ENCODE data around the gene MOB3B. TPM values are rescaled to one million over a fixed set of nuclear protein-coding genes. Genes with fewer than 3 reads are reported as not detected.

The MOB3B gene
- total RNA-seq, 1 donor from 2014 or later, result 14.8 TPM

DNA sequence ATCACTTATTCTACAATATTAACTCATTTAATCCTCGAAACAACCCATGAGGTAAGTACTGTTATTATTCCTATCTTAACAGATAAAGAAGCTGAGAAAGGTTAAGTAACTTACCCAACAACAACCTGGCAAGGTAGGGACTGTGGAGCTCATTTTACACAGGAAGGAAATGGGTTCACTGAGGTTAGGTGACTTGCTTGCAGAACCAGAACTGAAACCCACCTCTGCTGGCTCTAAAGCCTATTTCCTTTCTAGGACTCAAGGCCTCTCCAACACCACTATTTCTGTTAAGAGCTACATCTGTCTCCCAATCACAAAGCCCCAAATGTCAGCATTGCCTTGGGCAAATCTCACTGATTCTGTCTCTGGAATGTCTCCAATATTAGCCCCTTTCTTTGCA is 44.5 kb downstream of the MOB3B start:
- no peak for DNase-seq (ENCODE audit: low spot score in 2 of 2, unreplicated experiment in 2 of 2)
- H3K4me1 Mint-ChIP-seq, result peaks cover 29% of the 10 kb centered on the region
- TF ChIP-seq, protein P1, sequence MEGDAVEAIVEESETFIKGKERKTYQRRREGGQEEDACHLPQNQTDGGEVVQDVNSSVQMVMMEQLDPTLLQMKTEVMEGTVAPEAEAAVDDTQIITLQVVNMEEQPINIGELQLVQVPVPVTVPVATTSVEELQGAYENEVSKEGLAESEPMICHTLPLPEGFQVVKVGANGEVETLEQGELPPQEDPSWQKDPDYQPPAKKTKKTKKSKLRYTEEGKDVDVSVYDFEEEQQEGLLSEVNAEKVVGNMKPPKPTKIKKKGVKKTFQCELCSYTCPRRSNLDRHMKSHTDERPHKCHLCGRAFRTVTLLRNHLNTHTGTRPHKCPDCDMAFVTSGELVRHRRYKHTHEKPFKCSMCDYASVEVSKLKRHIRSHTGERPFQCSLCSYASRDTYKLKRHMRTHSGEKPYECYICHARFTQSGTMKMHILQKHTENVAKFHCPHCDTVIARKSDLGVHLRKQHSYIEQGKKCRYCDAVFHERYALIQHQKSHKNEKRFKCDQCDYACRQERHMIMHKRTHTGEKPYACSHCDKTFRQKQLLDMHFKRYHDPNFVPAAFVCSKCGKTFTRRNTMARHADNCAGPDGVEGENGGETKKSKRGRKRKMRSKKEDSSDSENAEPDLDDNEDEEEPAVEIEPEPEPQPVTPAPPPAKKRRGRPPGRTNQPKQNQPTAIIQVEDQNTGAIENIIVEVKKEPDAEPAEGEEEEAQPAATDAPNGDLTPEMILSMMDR (IDR thresholded peaks at IDR 0.05; ENCODE audit: unreplicated experiment), result no peak
- H3K4me3 Mint-ChIP-seq, result no peak overlapping the region
- H3K9me3 Mint-ChIP-seq, result peaks cover 4% of the 10 kb centered on the region
- no peaks in the 10 kb centered on the region for H3K27me3 Mint-ChIP-seq (ENCODE audit: low read depth)
- H3K36me3 Mint-ChIP-seq, result peaks cover 12% of the 10 kb centered on the region
- no peak overlapping the region for H3K27ac Mint-ChIP-seq

DNA sequence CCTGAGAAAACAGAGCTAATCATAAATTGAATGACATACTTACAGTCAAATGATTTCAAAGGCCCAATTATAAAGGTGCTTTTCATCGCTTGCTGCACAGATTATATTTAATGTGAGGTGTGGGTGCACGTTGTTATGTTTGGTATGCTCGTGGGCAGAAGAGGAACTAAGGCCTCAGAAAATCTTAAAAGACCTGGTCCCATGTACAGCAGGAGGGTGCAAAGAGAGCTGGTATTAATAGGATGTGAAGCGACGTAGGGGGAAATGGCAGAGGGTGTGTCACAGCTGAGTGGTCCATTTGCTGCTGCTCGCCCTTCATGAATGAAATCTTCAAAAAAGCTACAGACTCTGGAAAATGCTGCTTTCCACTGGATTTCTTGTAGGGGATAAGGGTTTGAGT is 46.0 kb downstream of the MOB3B start:
- no peaks in the 10 kb centered on the region for H3K27me3 Mint-ChIP-seq (ENCODE audit: low read depth)
- peak overlapping the region; percentile 17 for H3K27ac Mint-ChIP-seq
- peaks cover 17% of the 10 kb centered on the region for H3K4me1 Mint-ChIP-seq
- peaks cover 12% of the 10 kb centered on the region for H3K9me3 Mint-ChIP-seq
- no peak overlapping the region for H3K4me3 Mint-ChIP-seq
- TF ChIP-seq, protein P1 (IDR thresholded peaks at IDR 0.05; ENCODE audit: unreplicated experiment), result no peak
- DNase-seq (ENCODE audit: low spot score in 2 of 2, unreplicated experiment in 2 of 2), result no peak
- H3K36me3 Mint-ChIP-seq, result peaks cover 12% of the 10 kb centered on the region

DNA sequence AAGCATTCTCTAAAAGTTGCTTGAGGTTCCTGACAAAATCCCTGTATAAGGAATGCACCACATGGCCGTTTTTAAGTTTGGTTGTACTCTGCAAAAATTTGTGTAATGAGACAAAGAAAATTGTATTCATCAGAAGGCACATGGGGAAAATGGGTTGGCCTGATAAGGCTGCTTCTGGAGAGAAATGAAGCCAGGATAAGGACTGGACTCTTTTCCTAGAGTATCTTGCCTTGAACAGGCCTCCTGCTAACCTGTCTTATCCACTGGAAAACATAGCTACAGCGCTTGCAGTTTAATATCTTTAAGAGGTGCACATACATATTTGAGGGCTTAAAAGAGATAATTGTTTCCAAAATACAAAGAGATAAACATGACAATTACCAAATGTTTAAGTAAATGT is 46.9 kb downstream of the MOB3B start:
- H3K9me3 Mint-ChIP-seq, result peaks cover 21% of the 10 kb centered on the region
- no peak for DNase-seq (ENCODE audit: low spot score in 2 of 2, unreplicated experiment in 2 of 2)
- peaks cover 20% of the 10 kb centered on the region for H3K36me3 Mint-ChIP-seq
- TF ChIP-seq, protein P1 (IDR thresholded peaks at IDR 0.05; ENCODE audit: unreplicated experiment), result no peak
- no peaks in the 10 kb centered on the region for H3K27me3 Mint-ChIP-seq (ENCODE audit: low read depth)
- H3K4me1 Mint-ChIP-seq, result peaks cover 11% of the 10 kb centered on the region
- no peak overlapping the region for H3K27ac Mint-ChIP-seq
- H3K4me3 Mint-ChIP-seq, result no peak overlapping the region

DNA sequence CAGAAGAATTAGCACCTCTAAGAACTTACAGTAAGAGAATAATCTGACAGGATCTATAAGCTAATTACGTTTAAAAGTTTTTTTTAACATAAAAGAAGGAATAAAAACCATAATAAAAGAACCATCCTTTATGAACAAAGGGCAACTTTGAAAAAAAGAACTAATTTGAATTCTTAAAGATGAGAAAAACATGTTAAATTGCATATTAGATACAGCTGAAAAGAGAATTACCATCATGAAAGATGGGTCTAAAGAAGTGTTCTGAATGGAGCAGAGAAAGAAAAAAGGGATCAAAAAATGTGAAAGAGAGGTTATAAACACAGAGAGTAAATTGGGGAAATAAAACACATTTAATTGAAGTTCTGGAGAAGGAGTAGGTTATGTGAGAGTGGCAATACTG is 51.3 kb downstream of the MOB3B start:
- Mint-ChIP-seq H3K4me3 (no peak overlapping the region), H3K4me1 (peaks cover 4% of the 10 kb centered on the region), H3K27ac (no peak overlapping the region), H3K9me3 (peaks cover 21% of the 10 kb centered on the region), H3K36me3 (peaks cover 18% of the 10 kb centered on the region), H3K27me3 (ENCODE audit: low read depth) (no peaks in the 10 kb centered on the region)
- DNase-seq (ENCODE audit: low spot score in 2 of 2, unreplicated experiment in 2 of 2), result no peak
- TF ChIP-seq, protein P1 (IDR thresholded peaks at IDR 0.05; ENCODE audit: unreplicated experiment), result no peak

DNA sequence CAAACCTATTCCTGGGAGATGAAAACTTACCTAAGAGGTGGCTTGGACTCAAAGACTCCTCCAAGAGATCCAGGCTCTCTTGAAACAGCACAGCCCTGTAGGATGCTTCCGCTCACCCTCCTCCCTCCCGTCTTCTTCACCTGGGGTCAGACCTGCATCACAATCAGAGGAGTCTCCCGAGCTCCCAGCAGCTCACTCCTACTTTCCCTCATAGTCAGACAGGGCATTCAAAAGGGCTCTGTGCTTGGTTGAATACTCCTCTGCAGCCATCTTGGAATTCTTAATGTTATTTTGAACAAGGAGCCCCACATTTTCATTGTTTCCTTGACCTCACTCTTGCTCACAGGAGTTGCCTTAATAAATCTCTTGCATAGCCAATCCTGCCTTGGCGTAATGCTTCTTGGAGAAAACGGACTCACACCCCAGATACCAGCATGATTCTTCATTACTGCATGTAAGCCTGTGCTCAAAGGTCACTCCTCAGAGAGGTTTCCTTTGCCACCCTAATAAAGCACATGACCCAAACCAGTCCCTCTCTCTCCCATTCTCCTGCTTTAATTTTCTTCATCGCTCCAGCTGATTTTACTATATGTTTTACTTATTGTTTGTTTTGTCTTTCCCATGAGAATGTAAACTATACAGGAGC is 52.6 kb downstream of the MOB3B start:
- Mint-ChIP-seq H3K4me1 (peaks cover 16% of the 10 kb centered on the region), H3K36me3 (peaks cover 16% of the 10 kb centered on the region), H3K27me3 (ENCODE audit: low read depth) (no peaks in the 10 kb centered on the region), H3K9me3 (peaks cover 21% of the 10 kb centered on the region), H3K4me3 (no peak overlapping the region), H3K27ac (no peak overlapping the region)
- TF ChIP-seq, protein P1 (IDR thresholded peaks at IDR 0.05; ENCODE audit: unreplicated experiment), result no peak
- DNase-seq (ENCODE audit: low spot score in 2 of 2, unreplicated experiment in 2 of 2), result no peak

Data from mesothelial cell of epicardium (in vitro differentiated cells).